NCI-H2196 treated with DMSO at 0.1 percent for 48 hours (cell line): ENCODE results near the gene MCM9.
"Not testable (repeated sequence)": the region's sequence is repeated elsewhere in the genome, so short reads cannot be mapped to it uniquely, and the experiment has no call there.

ENCODE experiments used
- DNase-seq: peaks from one replicate; lab custom pipeline; 2025; ENCODE audit not compliant: unreplicated experiment; lab: John Stamatoyannopoulos, UW

MCM9 gene

DNA sequence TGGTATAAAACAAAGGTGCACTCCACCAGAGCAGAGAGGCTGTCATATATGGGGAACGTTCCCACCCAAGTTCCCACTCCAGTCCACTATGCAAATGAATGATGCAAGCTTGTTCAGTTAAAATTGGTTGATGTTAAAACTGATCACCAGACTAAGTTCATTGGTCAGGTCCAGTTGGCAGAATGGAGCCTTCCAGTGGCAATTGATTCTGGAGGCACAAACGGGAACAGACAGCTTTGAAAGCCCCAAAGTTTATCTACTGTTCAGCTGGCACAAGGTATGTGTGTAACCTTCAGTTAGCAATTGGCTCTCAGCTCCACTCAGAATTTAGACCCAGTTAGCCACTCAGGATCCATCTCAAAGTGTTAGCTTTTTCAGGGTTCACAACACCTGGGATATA, 164.1 kb downstream of the MCM9 start:
- no peak for DNase-seq

DNA sequence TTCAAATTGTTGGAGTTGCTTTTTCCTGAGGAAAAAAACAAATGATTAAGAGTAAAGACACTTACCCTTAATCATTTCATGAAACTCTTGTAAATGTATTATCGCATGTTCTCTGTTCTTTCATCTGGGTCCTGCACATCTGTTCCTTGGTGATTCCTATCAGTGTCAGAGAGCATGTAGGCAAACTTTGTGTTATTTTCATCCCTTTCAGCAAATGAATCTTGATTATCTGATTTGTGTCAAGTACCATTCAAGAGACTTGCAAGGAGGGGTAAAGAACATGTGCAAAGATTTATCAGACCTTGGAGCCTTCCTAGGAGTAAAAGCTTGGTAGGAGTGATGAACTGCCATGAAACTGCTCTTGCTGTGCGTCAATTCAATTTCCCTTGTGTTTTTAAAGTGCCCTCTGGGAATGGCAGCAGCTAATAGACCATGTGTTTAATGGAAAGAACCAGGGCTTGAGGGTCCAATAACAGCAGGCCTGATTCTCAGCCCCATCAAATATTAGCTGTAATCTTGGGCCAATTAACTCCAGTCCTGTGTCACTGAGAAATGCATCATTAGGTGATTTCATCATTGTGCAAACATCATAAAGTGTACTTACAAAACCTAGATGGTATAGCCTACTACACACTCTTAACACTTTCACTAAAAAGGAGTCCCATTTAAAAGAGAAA, 164.7 kb downstream of the MCM9 start:
- DNase-seq, result no peak

DNA sequence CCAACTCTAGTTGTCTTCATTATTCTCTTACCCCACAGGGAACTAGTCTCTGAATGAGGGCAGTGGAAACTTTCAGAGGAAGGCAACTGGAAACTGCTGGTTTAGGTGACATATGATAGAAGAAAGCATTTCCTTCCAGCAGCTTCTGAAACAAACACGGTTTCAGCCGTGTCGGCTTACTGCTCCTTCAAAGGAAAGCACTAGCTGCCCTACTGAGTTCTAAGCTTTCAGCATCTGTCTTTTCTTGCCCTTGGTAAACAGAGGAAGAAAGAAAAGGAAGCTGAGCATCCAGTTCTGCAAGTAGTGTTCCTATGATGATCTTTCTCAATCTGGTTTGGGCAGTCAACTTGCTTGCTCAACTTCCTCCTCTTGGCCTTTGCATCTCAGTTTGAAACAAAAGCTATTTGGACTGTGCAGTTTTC, 166.0 kb downstream of the MCM9 start:
- DNase-seq, result no peak

DNA sequence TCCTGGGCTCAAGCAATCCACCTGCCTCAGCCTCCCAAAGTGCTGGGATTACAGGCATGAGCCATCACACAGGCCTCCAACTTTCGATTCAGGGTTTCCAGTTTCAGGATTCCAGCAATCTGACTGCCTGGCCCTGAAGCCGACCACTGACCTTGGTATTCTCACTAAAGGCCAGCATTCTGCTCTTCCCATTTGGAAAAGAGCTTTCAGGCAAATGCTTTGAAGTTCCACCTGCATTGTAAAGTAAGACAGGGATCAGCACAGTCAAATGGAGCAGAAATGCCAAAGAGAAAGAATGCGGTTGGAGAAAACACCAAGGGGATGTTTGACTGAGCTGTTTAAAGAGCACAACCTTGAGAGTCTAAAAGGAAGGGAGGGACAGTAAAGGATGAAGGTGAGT, 166.5 kb downstream of the MCM9 start:
- DNase-seq, result no peak

DNA sequence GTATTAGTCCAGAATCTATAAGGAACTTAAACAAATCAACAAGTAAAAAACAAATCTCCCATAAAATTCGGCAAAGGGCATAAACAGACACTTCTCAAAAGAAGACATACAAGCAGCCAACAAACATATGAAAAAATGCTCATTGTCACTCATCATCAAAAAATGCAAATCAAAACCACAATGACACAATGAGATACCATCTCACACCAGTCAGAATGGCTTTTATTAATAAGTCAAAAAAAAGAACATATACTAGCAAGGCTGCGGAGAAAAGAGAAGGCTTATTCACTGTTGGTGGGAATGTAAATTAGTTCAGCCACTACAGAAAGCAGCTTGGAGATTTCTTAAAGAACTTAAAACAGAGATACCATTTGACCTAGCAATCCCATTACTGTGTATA, 169.6 kb downstream of the MCM9 start:
- DNase-seq, result not testable (repeated sequence)

DNA sequence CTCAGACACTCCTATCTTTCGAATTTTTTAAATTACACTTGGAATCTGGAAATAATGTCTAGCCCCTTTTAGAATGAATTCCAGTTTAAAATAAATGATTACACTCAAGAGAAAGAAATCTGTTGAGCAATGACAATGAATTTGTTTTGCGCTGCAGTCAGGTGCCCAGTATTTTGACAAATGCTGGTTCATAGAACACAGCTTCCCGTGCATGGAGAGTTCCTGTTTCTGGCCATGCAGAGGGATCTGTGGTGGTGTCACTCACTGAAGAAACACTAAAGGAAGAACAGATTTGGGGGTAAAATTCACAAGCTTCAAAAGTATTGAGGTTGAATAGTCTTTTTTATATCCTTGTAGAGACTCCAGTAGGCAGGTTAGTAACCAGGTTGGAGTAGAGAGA, 170.2 kb downstream of the MCM9 start:
- no peak for DNase-seq
